DND-41 (cell line): ENCODE results near the gene CALML3.

ENCODE experiments used
- EZH2 ChIP-seq: IDR thresholded peaks from 3 replicates; pipeline ENCODE4 v1.6.1; 2012; ENCODE audit warnings: borderline replicate concordance, low read depth, mild to moderate bottlenecking, moderate library complexity, low read length, inconsistent platforms; ENCODE audit not compliant: severe bottlenecking
- TF ChIP-seq, protein P1 (sequence below): IDR thresholded peaks from 2 replicates; pipeline ENCODE4 v1.5.1; 2012; ENCODE audit warnings: borderline replicate concordance, low read length, moderate library complexity, mild to moderate bottlenecking; ENCODE audit not compliant: poor library complexity, severe bottlenecking; ENCODE audit errors: extremely low read depth

DNA sequence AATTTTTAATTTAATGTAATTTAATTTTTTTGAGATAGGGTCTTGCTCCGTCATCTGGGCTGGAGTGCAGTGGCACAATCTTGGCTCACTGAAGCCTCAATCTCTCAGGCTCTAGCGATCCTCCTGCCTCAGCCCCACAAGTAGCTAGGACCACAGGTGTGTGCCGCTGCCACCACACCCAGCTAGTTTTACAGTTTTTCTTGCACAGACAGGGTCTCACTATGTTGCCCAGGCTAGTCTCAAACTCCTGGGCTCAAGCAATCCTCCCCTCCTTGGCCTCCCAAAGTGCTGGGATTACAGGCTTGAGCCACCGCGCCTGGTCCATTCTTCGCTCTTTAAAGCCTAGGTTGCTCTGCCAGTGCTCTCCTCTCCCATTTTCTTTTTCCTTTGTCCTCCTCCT is 12.9 kb downstream of the CALML3 start:
- TF ChIP-seq EZH2, result no peak
- TF ChIP-seq, protein P1, sequence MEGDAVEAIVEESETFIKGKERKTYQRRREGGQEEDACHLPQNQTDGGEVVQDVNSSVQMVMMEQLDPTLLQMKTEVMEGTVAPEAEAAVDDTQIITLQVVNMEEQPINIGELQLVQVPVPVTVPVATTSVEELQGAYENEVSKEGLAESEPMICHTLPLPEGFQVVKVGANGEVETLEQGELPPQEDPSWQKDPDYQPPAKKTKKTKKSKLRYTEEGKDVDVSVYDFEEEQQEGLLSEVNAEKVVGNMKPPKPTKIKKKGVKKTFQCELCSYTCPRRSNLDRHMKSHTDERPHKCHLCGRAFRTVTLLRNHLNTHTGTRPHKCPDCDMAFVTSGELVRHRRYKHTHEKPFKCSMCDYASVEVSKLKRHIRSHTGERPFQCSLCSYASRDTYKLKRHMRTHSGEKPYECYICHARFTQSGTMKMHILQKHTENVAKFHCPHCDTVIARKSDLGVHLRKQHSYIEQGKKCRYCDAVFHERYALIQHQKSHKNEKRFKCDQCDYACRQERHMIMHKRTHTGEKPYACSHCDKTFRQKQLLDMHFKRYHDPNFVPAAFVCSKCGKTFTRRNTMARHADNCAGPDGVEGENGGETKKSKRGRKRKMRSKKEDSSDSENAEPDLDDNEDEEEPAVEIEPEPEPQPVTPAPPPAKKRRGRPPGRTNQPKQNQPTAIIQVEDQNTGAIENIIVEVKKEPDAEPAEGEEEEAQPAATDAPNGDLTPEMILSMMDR, result no peak
